Erythroblast (primary cell): ENCODE measurements around the gene NRXN3.

Experiments
- DNase-seq, 2 experiments: peaks; one replicate each; lab custom pipeline; 2025; lab: John Stamatoyannopoulos, UW
- GATA1 ChIP-seq: IDR thresholded peaks from 2 replicates; pipeline ENCODE4 v1.6.1; 2011; ENCODE audit warnings: low read depth, mild to moderate bottlenecking, control low read depth, low read length, moderate library complexity
- POLR2A ChIP-seq: IDR thresholded peaks from 2 replicates; pipeline ENCODE4 v1.6.1; 2011; ENCODE audit warnings: mild to moderate bottlenecking, low read length

Gene NRXN3

GRCh38 chr14:79643132-79643531 is 1473.0 kb downstream of the NRXN3 start:
- no peak for DNase-seq
- TF ChIP-seq POLR2A (no peak), GATA1 (no peak)

GRCh38 chr14:79645753-79646362 is 1475.7 kb downstream of the NRXN3 start:
- no peak for DNase-seq
- TF ChIP-seq POLR2A (no peak), GATA1 (no peak)

GRCh38 chr14:79649856-79650255 is 1479.7 kb downstream of the NRXN3 start:
- TF ChIP-seq GATA1 (no peak), POLR2A (no peak)
- no peak for DNase-seq

- TF ChIP-seq GATA1: no peak
- TF ChIP-seq POLR2A: no peak
- no peak for DNase-seq
Measured at GRCh38 chr14:79652513-79653307, 1482.5 kb downstream of the NRXN3 start.

GRCh38 chr14:79656056-79656455 is 1485.9 kb downstream of the NRXN3 start:
- DNase-seq: no peak
- no peak for TF ChIP-seq POLR2A
- no peak for TF ChIP-seq GATA1

- DNase-seq: no peak
- TF ChIP-seq GATA1: no peak
- TF ChIP-seq POLR2A: no peak
Measured at GRCh38 chr14:79656496-79656895, 1486.3 kb downstream of the NRXN3 start.

- no peak for DNase-seq
- TF ChIP-seq GATA1: no peak
- TF ChIP-seq POLR2A: no peak
Measured at GRCh38 chr14:79658221-79658620, 1488.0 kb downstream of the NRXN3 start.

GRCh38 chr14:79658769-79659168 is 1488.6 kb downstream of the NRXN3 start:
- DNase-seq: no peak
- no peak for TF ChIP-seq GATA1
- no peak for TF ChIP-seq POLR2A

- DNase-seq: no peak
Measured at GRCh38 chr14:79660053-79660939, 1490.1 kb downstream of the NRXN3 start.

GRCh38 chr14:79661752-79662151 is 1491.6 kb downstream of the NRXN3 start:
- DNase-seq: no peak
- TF ChIP-seq GATA1: no peak
- no peak for TF ChIP-seq POLR2A

More at GRCh38 chr14:79660053-79660939, 1490.1 kb downstream of the NRXN3 start:
- TF ChIP-seq GATA1: no peak
- TF ChIP-seq POLR2A: no peak

GRCh38 chr14:79663453-79663852 is 1493.3 kb downstream of the NRXN3 start:
- no peak for TF ChIP-seq POLR2A
- TF ChIP-seq GATA1: no peak
- no peak for DNase-seq

- TF ChIP-seq POLR2A: no peak
- TF ChIP-seq GATA1: no peak
- DNase-seq: no peak
Measured at GRCh38 chr14:79665556-79665955, 1495.4 kb downstream of the NRXN3 start.

GRCh38 chr14:79668951-79669350 is 1498.8 kb downstream of the NRXN3 start:
- DNase-seq: no peak
- no peak for TF ChIP-seq POLR2A

GRCh38 chr14:79670811-79671210 is 1500.6 kb downstream of the NRXN3 start:
- no peak for DNase-seq
- TF ChIP-seq POLR2A (no peak), GATA1 (no peak)

- DNase-seq: no peak
- TF ChIP-seq POLR2A (no peak), GATA1 (no peak)
Measured at GRCh38 chr14:79680087-79680486, 1509.9 kb downstream of the NRXN3 start.
